ACHN (cell line): ENCODE measurements around the gene PDE4C.

ENCODE experiments used
- DNase-seq: peaks from one replicate; pipeline ENCODE4 v3.0.0-alpha.2; 2015
- in situ Hi-C: cut with HindIII; loops from 2 replicates; pipeline ENCODE4 v1.10.0; 2017; ENCODE audit warnings: low sequenced_read_pairs, low pct_ligation_motif_present, low pct_unique_long_range_greater_than_20kb

PDE4C gene

GRCh38 chr19:18183529-18183928 lies 42.7 kb downstream of the PDE4C start:
- no peak for DNase-seq
- in situ Hi-C loops: no loop called here

- in situ Hi-C loops: no loop called here
- no peak for DNase-seq
Measured at GRCh38 chr19:18179957-18180356, 46.3 kb downstream of the PDE4C start.

GRCh38 chr19:18176367-18177310 lies 49.6 kb downstream of the PDE4C start:
- in situ Hi-C loops: no loop called here

DNA sequence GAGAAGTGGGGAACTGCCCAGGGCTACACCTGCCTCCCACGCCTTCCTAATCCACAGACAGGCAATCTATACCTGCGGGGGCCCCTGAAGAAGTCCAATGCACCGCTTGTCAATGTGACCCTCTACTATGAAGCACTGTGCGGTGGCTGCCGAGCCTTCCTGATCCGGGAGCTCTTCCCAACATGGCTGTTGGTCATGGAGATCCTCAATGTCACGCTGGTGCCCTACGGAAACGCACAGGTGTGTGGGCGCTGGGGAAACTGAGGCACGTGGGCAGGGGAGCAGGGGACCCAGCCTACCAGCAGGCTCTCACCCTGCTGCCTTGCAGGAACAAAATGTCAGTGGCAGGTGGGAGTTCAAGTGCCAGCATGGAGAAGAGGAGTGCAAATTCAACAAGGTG lies 51.3 kb downstream of the PDE4C start:
- in situ Hi-C loops: no loop called here

More at GRCh38 chr19:18176367-18177310, 49.6 kb downstream of the PDE4C start:
- DNase-seq: no peak

More for the DNA sequence above, 51.3 kb downstream of the PDE4C start:
- DNase-seq: no peak
